ENCODE measurements around the gene RAET1G.
"Not testable (repeated sequence)": the region's sequence is repeated elsewhere in the genome, so short reads cannot be mapped to it uniquely, and the experiment has no call there.

Gene RAET1G

GRCh38 chr6:149922642-149923326 lies at the start of gene RAET1G:
Gene RAET1G, minus strand, starts transcription at chr6:149923121. Its CDS starts 111 bp downstream, at chr6:149923010.
- peak; percentile 91 for DNase-seq (ENCODE audit: low spot score)

- no peak for DNase-seq (ENCODE audit: low spot score)
Measured at GRCh38 chr6:149969635-149970034, 46.7 kb upstream of the RAET1G start.

GRCh38 chr6:149968909-149969308 lies 46.0 kb upstream of the RAET1G start:
- not testable (repeated sequence) for DNase-seq (ENCODE audit: low spot score)

- not testable (repeated sequence) for DNase-seq (ENCODE audit: low spot score)
Measured at GRCh38 chr6:149967999-149968398, 45.1 kb upstream of the RAET1G start.

GRCh38 chr6:149967591-149967990 lies 44.7 kb upstream of the RAET1G start:
- DNase-seq (ENCODE audit: low spot score), result no peak

- not testable (repeated sequence) for DNase-seq (ENCODE audit: low spot score)
Measured at GRCh38 chr6:149966319-149966718, 43.4 kb upstream of the RAET1G start.

- DNase-seq (ENCODE audit: low spot score), result no peak
Measured at GRCh38 chr6:149965194-149966020, 42.5 kb upstream of the RAET1G start.

GRCh38 chr6:149964308-149965193 lies 41.6 kb upstream of the RAET1G start:
- no peak for DNase-seq (ENCODE audit: low spot score)

- peak; percentile 66 for DNase-seq (ENCODE audit: low spot score)
Measured at GRCh38 chr6:149963462-149964307, 40.8 kb upstream of the RAET1G start, which contains the start of gene ULBP1. Gene ULBP1, plus strand, starts transcription at chr6:149963943. Its CDS starts 107 bp downstream, at chr6:149964050.

GRCh38 chr6:149963212-149963461 lies 40.2 kb upstream of the RAET1G start:
- peak; percentile 61 for DNase-seq (ENCODE audit: low spot score)

GRCh38 chr6:149962461-149963211 lies 39.7 kb upstream of the RAET1G start:
- no peak for DNase-seq (ENCODE audit: low spot score)

- peak; percentile 80 for DNase-seq (ENCODE audit: low spot score)
Measured at GRCh38 chr6:149961728-149962425, 39.0 kb upstream of the RAET1G start.

- no peak for DNase-seq (ENCODE audit: low spot score)
Measured at GRCh38 chr6:149960488-149960887, 37.6 kb upstream of the RAET1G start.

- DNase-seq (ENCODE audit: low spot score), result not testable (repeated sequence)
Measured at GRCh38 chr6:149959806-149960205, 36.9 kb upstream of the RAET1G start.

GRCh38 chr6:149958124-149958523 lies 35.2 kb upstream of the RAET1G start:
- DNase-seq (ENCODE audit: low spot score), result not testable (repeated sequence)

GRCh38 chr6:149955654-149956317 lies 32.9 kb upstream of the RAET1G start:
- not testable (repeated sequence) for DNase-seq (ENCODE audit: low spot score)

- DNase-seq (ENCODE audit: low spot score), result not testable (repeated sequence)
Measured at GRCh38 chr6:149954984-149955653, 32.2 kb upstream of the RAET1G start.

- not testable (repeated sequence) for DNase-seq (ENCODE audit: low spot score)
Measured at GRCh38 chr6:149954328-149954983, 31.5 kb upstream of the RAET1G start.

Measured in NAMALWA (cell line).